HuH-7 (cell line): ENCODE data around the gene ZNF148.

Experiments used
- DNase-seq: peaks from one replicate; pipeline ENCODE4 v3.0.0; 2011; ENCODE audit warnings: low spot score

ZNF148 gene

GRCh38 chr3:125332504-125332903, 42.6 kb downstream of the ZNF148 start:
- no peak for DNase-seq

GRCh38 chr3:125331243-125331642, 43.9 kb downstream of the ZNF148 start:
- no peak for DNase-seq

GRCh38 chr3:125326957-125327356, 48.2 kb downstream of the ZNF148 start:
- no peak for DNase-seq

GRCh38 chr3:125325746-125326145, 49.4 kb downstream of the ZNF148 start:
- no peak for DNase-seq

- DNase-seq, result no peak
Measured at GRCh38 chr3:125324341-125324740, 50.8 kb downstream of the ZNF148 start.

- no peak for DNase-seq
Measured at GRCh38 chr3:125322917-125323316, 52.2 kb downstream of the ZNF148 start.

GRCh38 chr3:125322166-125322565, 53.0 kb downstream of the ZNF148 start:
- no peak for DNase-seq

- DNase-seq, result no peak
Measured at GRCh38 chr3:125319765-125320164, 55.4 kb downstream of the ZNF148 start.

- DNase-seq, result no peak
Measured at GRCh38 chr3:125318871-125319270, 56.3 kb downstream of the ZNF148 start.

- DNase-seq, result no peak
Measured at GRCh38 chr3:125318167-125318865, 56.8 kb downstream of the ZNF148 start.

GRCh38 chr3:125317761-125318160, 57.4 kb downstream of the ZNF148 start:
- no peak for DNase-seq

- DNase-seq, result no peak
Measured at GRCh38 chr3:125316949-125317348, 58.2 kb downstream of the ZNF148 start.

- no peak for DNase-seq
Measured at GRCh38 chr3:125316246-125316645, 58.9 kb downstream of the ZNF148 start.

- no peak for DNase-seq
Measured at GRCh38 chr3:125313060-125313635, 62.0 kb downstream of the ZNF148 start.

GRCh38 chr3:125310623-125311081, 64.5 kb downstream of the ZNF148 start:
- DNase-seq, result peak; percentile 26

- no peak for DNase-seq
Measured at GRCh38 chr3:125309476-125309875, 65.6 kb downstream of the ZNF148 start.

- DNase-seq, result no peak
Measured at GRCh38 chr3:125306620-125307019, 68.5 kb downstream of the ZNF148 start.

GRCh38 chr3:125302932-125303331, 72.2 kb downstream of the ZNF148 start:
- DNase-seq, result no peak

GRCh38 chr3:125300416-125300815, 74.7 kb downstream of the ZNF148 start:
- DNase-seq, result no peak

GRCh38 chr3:125294411-125294810, 80.7 kb downstream of the ZNF148 start:
- DNase-seq, result no peak

GRCh38 chr3:125292015-125292414, 83.1 kb downstream of the ZNF148 start:
- DNase-seq, result no peak

- no peak for DNase-seq
Measured at GRCh38 chr3:125289429-125289981, 85.6 kb downstream of the ZNF148 start.

GRCh38 chr3:125287248-125287647, 87.9 kb downstream of the ZNF148 start:
- DNase-seq, result no peak

- no peak for DNase-seq
Measured at GRCh38 chr3:125281381-125281780, 93.7 kb downstream of the ZNF148 start.
